ENCODE results near the gene PLXDC2.

GRCh38 chr10:20166096-20166675, 350.0 kb downstream of the PLXDC2 start:
- TF ChIP-seq POLR2AphosphoS5 (IDR thresholded peaks at IDR 0.05) = no peak
- no peak for TF ChIP-seq POLR2A (IDR thresholded peaks at IDR 0.05)
- TF ChIP-seq CTCF (IDR thresholded peaks at IDR 0.05 in 8 of 11, conservative IDR thresholded peaks at IDR 0.05 in 3 of 11) = no peak
